MM.1S (cell line): Measurements from ENCODE around the gene HOXB6.

Source experiments
- DNase-seq: peaks from one replicate; pipeline ENCODE4 v3.0.0-alpha.2; 2015
- H2AFZ ChIP-seq: fragments of 300-600 bp; sonication (generic); 2 replicates; pipeline ENCODE4 v1.6.0; 2016; ENCODE audit warnings: antibody characterized with exemption, low read length
- H3F3A ChIP-seq: fragments of 300-600 bp; sonication (generic); 2 replicates; pipeline ENCODE4 v1.6.1; 2016; ENCODE audit warnings: mild to moderate bottlenecking, antibody characterized with exemption, low read length, moderate library complexity, mixed read lengths; ENCODE audit not compliant: insufficient read depth
- H3K27ac ChIP-seq: fragments of 300-600 bp; sonication (generic); 2 replicates; pipeline ENCODE4 v1.5.1; 2016; ENCODE audit warnings: mild to moderate bottlenecking, low read length
- H3K27me3 ChIP-seq: fragments of 300-600 bp; sonication (generic); replicated peaks from 2 replicates; pipeline ENCODE4 v1.6.0; 2016; ENCODE audit warnings: low read length; ENCODE audit not compliant: insufficient read depth
- H3K36me3 ChIP-seq: fragments of 300-600 bp; sonication (generic); replicated peaks from 2 replicates; pipeline ENCODE4 v1.6.1; 2016; ENCODE audit warnings: mild to moderate bottlenecking, low read length, mixed read lengths; ENCODE audit not compliant: insufficient read depth
- H3K4me1 ChIP-seq: fragments of 300-600 bp; sonication (generic); 2 replicates; pipeline ENCODE4 v1.6.1; 2016; ENCODE audit warnings: low read length, mixed read lengths
- H3K4me2 ChIP-seq: fragments of 300-600 bp; sonication (generic); 2 replicates; pipeline ENCODE4 v1.6.0; 2016; ENCODE audit warnings: low read depth, low read length
- H3K4me3 ChIP-seq: fragments of 300-600 bp; sonication (generic); 2 replicates; pipeline ENCODE4 v1.5.1; 2016; ENCODE audit warnings: low read length, mixed read lengths
- H3K79me2 ChIP-seq: fragments of 300-600 bp; sonication (generic); 2 replicates; pipeline ENCODE4 v1.6.1; 2016; ENCODE audit warnings: mixed run types, low read length, mixed read lengths
- H3K9ac ChIP-seq: fragments of 300-600 bp; sonication (generic); 2 replicates; pipeline ENCODE4 v1.6.1; 2016; ENCODE audit warnings: low read length, mixed read lengths
- H3K9me2 ChIP-seq: fragments of 300-600 bp; sonication (generic); replicated peaks from 2 replicates; pipeline ENCODE4 v1.6.1; 2016; ENCODE audit warnings: mild to moderate bottlenecking, low read length, mixed read lengths; ENCODE audit not compliant: insufficient read depth
- H3K9me3 ChIP-seq: fragments of 300-600 bp; sonication (generic); replicated peaks from 2 replicates; pipeline ENCODE4 v1.6.1; 2016; ENCODE audit warnings: mild to moderate bottlenecking, low read length, mixed read lengths; ENCODE audit not compliant: insufficient read depth
- H4K20me1 ChIP-seq: fragments of 300-600 bp; sonication (generic); 2 replicates; pipeline ENCODE4 v1.6.1; 2016; ENCODE audit warnings: mild to moderate bottlenecking, low read length, moderate library complexity, mixed read lengths; ENCODE audit not compliant: insufficient read depth
- CTCF ChIP-seq: fragments of 300-600 bp; sonication (generic); IDR thresholded peaks from 2 replicates; pipeline ENCODE4 v1.5.1; 2016; ENCODE audit warnings: antibody characterized with exemption, low read length, mixed read lengths
- EZH2 ChIP-seq: fragments of 300-600 bp; sonication (generic); optimal IDR thresholded peaks from 2 replicates; pipeline ENCODE3; 2017; ENCODE audit warnings: low read depth, mild to moderate bottlenecking, antibody characterized with exemption, low read length, mixed read lengths
- EZH2phosphoT487 ChIP-seq: fragments of 300-600 bp; sonication (generic); IDR thresholded peaks from 2 replicates; pipeline ENCODE4 v1.6.1; 2018; ENCODE audit warnings: antibody characterized with exemption, low read length

The HOXB6 gene

GRCh38 chr17:48600244-48601098, 4.3 kb downstream of the HOXB6 start:
- Histone ChIP-seq H3K79me2 (no peaks in the 10 kb centered on the region), H3K27me3 (peaks cover 96% of the 10 kb centered on the region), H4K20me1 (no peaks in the 10 kb centered on the region), H2AFZ (no peak overlapping the region), H3K27ac (no peak overlapping the region), H3K4me1 (no peaks in the 10 kb centered on the region), H3F3A (no peaks in the 10 kb centered on the region), H3K9me2 (no peaks in the 10 kb centered on the region), H3K36me3 (no peaks in the 10 kb centered on the region), H3K9ac (no peak overlapping the region), H3K4me3 (no peak overlapping the region), H3K4me2 (no peak overlapping the region), H3K9me3 (no peaks in the 10 kb centered on the region)
- DNase-seq: no peak
- TF ChIP-seq EZH2phosphoT487: no peak

GRCh38 chr17:48599354-48599753, 5.4 kb downstream of the HOXB6 start:
- no peak overlapping the region for H3K4me2 ChIP-seq
- H3K27me3 ChIP-seq: peaks cover 90% of the 10 kb centered on the region
- H3K36me3 ChIP-seq: no peaks in the 10 kb centered on the region
- no peak overlapping the region for H3K9ac ChIP-seq
- H3K9me3 ChIP-seq: no peaks in the 10 kb centered on the region
- no peak for DNase-seq
- no peak overlapping the region for H3K27ac ChIP-seq
- H3K4me1 ChIP-seq: no peaks in the 10 kb centered on the region
- H4K20me1 ChIP-seq: no peaks in the 10 kb centered on the region
- no peak overlapping the region for H2AFZ ChIP-seq
- no peaks in the 10 kb centered on the region for H3F3A ChIP-seq
- no peaks in the 10 kb centered on the region for H3K79me2 ChIP-seq
- H3K4me3 ChIP-seq: no peak overlapping the region
- no peaks in the 10 kb centered on the region for H3K9me2 ChIP-seq
- TF ChIP-seq CTCF (no peak), EZH2 (no peak), EZH2phosphoT487 (no peak)

GRCh38 chr17:48598736-48599135, 6.0 kb downstream of the HOXB6 start:
- Histone ChIP-seq H2AFZ (no peak overlapping the region), H3K27me3 (peaks cover 84% of the 10 kb centered on the region), H3K27ac (no peak overlapping the region), H3K9me2 (no peaks in the 10 kb centered on the region), H3K36me3 (no peaks in the 10 kb centered on the region), H3F3A (no peaks in the 10 kb centered on the region), H3K4me1 (no peaks in the 10 kb centered on the region), H3K9me3 (no peaks in the 10 kb centered on the region), H3K9ac (no peak overlapping the region), H3K79me2 (no peaks in the 10 kb centered on the region), H3K4me3 (no peak overlapping the region), H4K20me1 (no peaks in the 10 kb centered on the region), H3K4me2 (no peak overlapping the region)
- DNase-seq: no peak
- TF ChIP-seq EZH2 (no peak), EZH2phosphoT487 (no peak), CTCF (no peak)
